HepG2 (cell line): ENCODE results near the gene ATRNL1.

Experiments
- CBX5 ChIP-seq: sonication (generic); formaldehyde crosslinking; IDR thresholded peaks from 2 replicates; pipeline ENCODE4 v1.4.0; 2020; ENCODE audit warnings: missing genetic modification reagents, borderline replicate concordance
- EP300 ChIP-seq, 3 experiments: sonication (generic) in 1 of 3; formaldehyde crosslinking in 1 of 3; IDR thresholded peaks; 2 replicates each; pipeline versions ENCODE4 v1.5.1 to v1.6.1; 2011 to 2020; ENCODE audit warnings: low read depth in 2 of 3, low read length in 2 of 3, borderline replicate concordance in 1 of 3, improper control_type of control experiment in 1 of 3, mild to moderate bottlenecking in 1 of 3, missing genetic modification reagents in 1 of 3, moderate library complexity in 1 of 3
- NFRKB ChIP-seq: fragments of 450-650 bp; IDR thresholded peaks from 2 replicates; pipeline ENCODE4 v1.6.1; 2017
- RBM22 ChIP-seq: fragments of 200-400 bp; formaldehyde crosslinking; optimal IDR thresholded peaks from 2 replicates; pipeline ENCODE3; 2017; ENCODE audit warnings: mild to moderate bottlenecking, low read length, moderate library complexity
- U2AF1 ChIP-seq: fragments of 200-400 bp; formaldehyde crosslinking; optimal IDR thresholded peaks from 2 replicates; pipeline ENCODE3; 2017; ENCODE audit warnings: mild to moderate bottlenecking, low read depth, low read length
- YEATS2 ChIP-seq: sonication (generic); formaldehyde crosslinking; IDR thresholded peaks from 2 replicates; pipeline ENCODE4 v1.4.0; 2020; ENCODE audit warnings: missing genetic modification reagents, borderline replicate concordance
- YY1 ChIP-seq: IDR thresholded peaks from 2 replicates; pipeline ENCODE4 v1.6.1; 2011; ENCODE audit warnings: low read length, low read depth, moderate library complexity, mild to moderate bottlenecking; ENCODE audit not compliant: insufficient read depth, insufficient replicate concordance
- ZBTB1 ChIP-seq: sonication (generic); formaldehyde crosslinking; IDR thresholded peaks from 2 replicates; pipeline ENCODE4 v1.4.0; 2020; ENCODE audit warnings: missing genetic modification reagents, borderline replicate concordance
- ZC3H13 ChIP-seq: sonication (generic); formaldehyde crosslinking; IDR thresholded peaks from 2 replicates; pipeline ENCODE4 v1.8.1; 2023; ENCODE audit warnings: mild to moderate bottlenecking, missing genetic modification reagents, moderate library complexity
- ZC3H4 ChIP-seq: sonication (generic); formaldehyde crosslinking; IDR thresholded peaks from 2 replicates; pipeline ENCODE4 v1.4.0; 2020; ENCODE audit warnings: missing genetic modification reagents, borderline replicate concordance
- ZKSCAN1 ChIP-seq: fragments of 150-350 bp; IDR thresholded peaks from 2 replicates; pipeline ENCODE4 v1.6.1; 2014; ENCODE audit warnings: low read length
- ZNF280D ChIP-seq: sonication (generic); formaldehyde crosslinking; IDR thresholded peaks from 2 replicates; pipeline ENCODE4 v1.5.1; 2020; ENCODE audit warnings: mild to moderate bottlenecking, missing genetic modification reagents

DNA sequence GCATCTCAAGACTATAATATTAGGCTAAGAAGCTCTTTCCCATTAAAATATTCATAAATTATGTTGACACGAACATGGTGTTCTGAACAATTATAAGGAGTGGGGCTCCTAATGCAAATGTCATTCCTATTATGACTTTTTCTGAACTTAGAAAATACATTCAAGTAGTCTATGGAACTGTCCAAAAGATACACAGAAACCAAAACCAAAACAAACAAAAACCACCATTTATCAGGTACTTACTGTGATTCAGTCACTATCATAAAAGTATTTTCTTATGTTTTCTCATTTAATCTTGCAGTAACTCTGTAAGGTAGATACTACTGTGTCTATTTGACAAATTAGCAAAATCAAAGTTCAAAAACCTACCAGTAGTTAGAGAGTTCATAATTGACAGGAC is 773.0 kb downstream of the ATRNL1 start:
- no peak for TF ChIP-seq CBX5
- no peak for TF ChIP-seq ZKSCAN1
- no peak for TF ChIP-seq ZNF280D (CRISPR knock-in tag)
- no peak for TF ChIP-seq YY1
- no peak for TF ChIP-seq YEATS2 (CRISPR knock-in tag)
- no peak for TF ChIP-seq ZC3H13 (CRISPR knock-in tag)
- no peak for TF ChIP-seq EP300 (IDR thresholded peaks at IDR 0.05; ENCODE audit: low read depth in 2 of 2, low read length in 2 of 2)
- no peak for TF ChIP-seq EP300 (CRISPR knock-in tag; IDR thresholded peaks at IDR 0.05; ENCODE audit: borderline replicate concordance)
- TF ChIP-seq ZBTB1 (CRISPR knock-in tag), result no peak
- TF ChIP-seq U2AF1, result no peak
- TF ChIP-seq RBM22, result no peak
- no peak for TF ChIP-seq NFRKB
- no peak for TF ChIP-seq ZC3H4 (CRISPR knock-in tag)
